PC-9 (cell line): Measurements from ENCODE around the gene ATAD2B. TPM values are rescaled to one million over a fixed set of nuclear protein-coding genes. Genes with fewer than 3 reads are reported as not detected.

Source experiments
- BruUV-seq: library from RNA; stranded (reverse); fragments of 400-500 nt; replicated peaks from 2 replicates; lab custom pipeline; 2021; lab: Mats Ljungman, UMichigan
- CTCF ChIA-PET: fragments of 300-600 bp; sonication (Branson Sonifier 250); formaldehyde crosslinking; loops from one replicate; lab custom pipeline; 2022; ENCODE audit warnings: antibody characterized with exemption; lab: Charles Lee
- POLR2A ChIA-PET: fragments of 300-600 bp; sonication (Branson Sonifier 250); formaldehyde crosslinking; loops from one replicate; lab custom pipeline; 2022; ENCODE audit warnings: antibody characterized with exemption; ENCODE audit not compliant: unreplicated experiment; lab: Charles Lee
- DNase-seq, 2 experiments: peaks; one replicate each; pipeline versions ENCODE4 v3.0.0 to v3.0.0-alpha.2; 2015 to 2022; ENCODE audit warnings: mixed read lengths in 1 of 2
- H2AFZ ChIP-seq: fragments of 200-600 bp; sonication (generic); 2 replicates; pipeline ENCODE4 v1.8.1; 2017; ENCODE audit warnings: antibody characterized with exemption
- H3F3A ChIP-seq: fragments of 200-600 bp; sonication (generic); 2 replicates; pipeline ENCODE4 v1.8.1; 2017; ENCODE audit warnings: antibody characterized with exemption, mild to moderate bottlenecking, low read depth; ENCODE audit not compliant: insufficient read depth
- H3K27ac ChIP-seq: fragments of 200-600 bp; sonication (generic); 2 replicates; pipeline ENCODE4 v1.6.1; 2016; ENCODE audit warnings: mixed run types
- H3K27me3 ChIP-seq: fragments of 200-600 bp; sonication (generic); 2 replicates; pipeline ENCODE4 v1.6.1; 2016; ENCODE audit warnings: low read depth, mixed run types; ENCODE audit not compliant: insufficient read depth
- H3K36me3 ChIP-seq: fragments of 200-600 bp; sonication (generic); 2 replicates; pipeline ENCODE4 v1.6.1; 2016; ENCODE audit warnings: low read depth, mixed run types
- H3K4me1 ChIP-seq: fragments of 200-600 bp; sonication (generic); replicated peaks from 2 replicates; pipeline ENCODE4 v1.6.1; 2016; ENCODE audit warnings: mixed run types; ENCODE audit not compliant: insufficient read depth
- H3K4me2 ChIP-seq: fragments of 200-600 bp; sonication (generic); 2 replicates; pipeline ENCODE4 v1.6.1; 2017; ENCODE audit warnings: mixed run types
- H3K4me3 ChIP-seq: fragments of 200-600 bp; sonication (generic); 2 replicates; pipeline ENCODE4 v1.6.1; 2016; ENCODE audit warnings: mixed run types
- H3K79me2 ChIP-seq: fragments of 200-600 bp; sonication (generic); 2 replicates; pipeline ENCODE4 v1.6.1; 2017; ENCODE audit warnings: low read depth, mixed run types
- H3K9me2 ChIP-seq: fragments of 200-600 bp; sonication (generic); 2 replicates; pipeline ENCODE4 v1.8.1; 2017; ENCODE audit warnings: mild to moderate bottlenecking; ENCODE audit not compliant: insufficient read depth
- H3K9me3 ChIP-seq: fragments of 200-600 bp; sonication (generic); 2 replicates; pipeline ENCODE4 v1.8.1; 2016; ENCODE audit warnings: low read depth; ENCODE audit not compliant: insufficient read depth
- H4K20me1 ChIP-seq: fragments of 200-600 bp; sonication (generic); 2 replicates; pipeline ENCODE4 v1.8.1; 2017; ENCODE audit not compliant: insufficient read depth
- EZH2 ChIP-seq: fragments of 200-600 bp; sonication (generic); IDR thresholded peaks from 2 replicates; pipeline ENCODE4 v1.8.0; 2017; ENCODE audit warnings: antibody characterized with exemption, low read depth
- intact Hi-C: fragments of 100-400 bp; cut with micrococcal nuclease; formaldehyde crosslinking; loops from one replicate; pipeline ENCODE4 v1.10.0; 2022; ENCODE audit not compliant: unreplicated experiment
- total RNA-seq: library from RNA; stranded (reverse); gene quantifications from 2 replicates; pipeline ENCODE4 v1.2.3, GENCODE V29; 2021
- TF ChIP-seq, protein P1 (sequence below): fragments of 200-600 bp; sonication (generic); conservative IDR thresholded peaks from 2 replicates; pipeline ENCODE4 v1.6.1; 2017; ENCODE audit warnings: mixed run types, antibody characterized with exemption, mild to moderate bottlenecking, moderate library complexity

The ATAD2B gene
- total RNA-seq, 1 experiment from 2014 or later = 12.6 TPM

DNA sequence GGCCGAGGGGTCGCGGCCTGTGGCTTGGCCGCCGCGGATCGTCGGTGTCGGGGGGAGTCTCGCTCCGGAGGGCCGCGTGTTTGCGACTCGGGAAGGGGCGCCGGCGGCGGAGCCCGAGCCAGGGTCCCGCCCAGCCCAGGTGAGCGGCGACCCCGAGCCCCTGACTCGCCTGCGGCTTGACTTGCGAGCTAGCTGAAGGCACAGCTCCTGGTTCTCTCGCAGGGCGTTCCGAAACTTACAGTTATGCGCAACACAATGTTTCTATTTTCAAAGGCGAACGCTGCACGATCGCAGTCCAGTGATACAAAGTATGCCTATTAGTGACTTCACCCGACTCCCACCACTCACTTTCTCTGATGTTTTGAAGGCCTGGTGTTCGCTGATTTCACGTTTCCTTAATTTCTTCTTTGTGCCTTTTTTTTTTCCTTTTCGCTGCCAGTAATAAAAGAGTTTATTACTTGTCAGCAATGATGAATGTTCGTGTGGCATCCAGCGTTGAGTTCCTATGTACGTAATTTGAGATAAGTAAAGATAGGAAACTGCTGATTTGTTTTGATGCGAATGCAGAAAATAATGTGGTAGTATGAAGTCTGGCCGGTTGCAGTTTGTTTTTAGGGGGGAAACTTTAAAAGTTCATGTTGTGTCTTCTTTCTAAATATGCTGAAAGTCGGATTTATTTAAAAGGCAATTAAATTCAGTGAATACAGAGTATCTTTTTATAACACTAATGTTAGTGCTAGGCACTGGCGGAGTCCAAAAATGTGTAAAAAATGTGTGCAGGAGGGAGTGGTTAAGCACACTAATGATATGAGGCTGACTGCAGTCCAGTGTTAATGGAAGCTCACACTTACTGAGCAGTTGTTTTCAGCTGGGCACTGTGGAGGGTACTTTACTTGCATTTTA lies 14.0 kb upstream of the ATAD2B start:
- Histone ChIP-seq H3K36me3 (no peaks in the 10 kb centered on the region; the same call in 1 of the 2 replicates), H3K4me1 (peaks cover 7% of the 10 kb centered on the region; the same call in 1 of the 2 replicates), H3K79me2 (peaks cover 43% of the 10 kb centered on the region), H3F3A (no peaks in the 10 kb centered on the region; the same call in 1 of the 2 replicates), H3K27me3 (no peaks in the 10 kb centered on the region), H3K27ac (peak overlapping the region; percentile 44), H4K20me1 (no peaks in the 10 kb centered on the region), H2AFZ (peak overlapping the region; percentile 74), H3K4me2 (peak overlapping the region; percentile 94), H3K9me3 (no peaks in the 10 kb centered on the region), H3K4me3 (peak overlapping the region; percentile 80), H3K9me2 (no peaks in the 10 kb centered on the region)
- DNase-seq = peak in 1 of 2 experiments; percentile 38
- BruUV-seq = TSS peak; percentile 40
- CTCF ChIA-PET = interaction anchor here (1.8 kb wide), 1 partner anchor 15 kb away, joined by 6 read pairs; the partner anchor contains the start of gene ATAD2B
- TF ChIP-seq, protein P1, sequence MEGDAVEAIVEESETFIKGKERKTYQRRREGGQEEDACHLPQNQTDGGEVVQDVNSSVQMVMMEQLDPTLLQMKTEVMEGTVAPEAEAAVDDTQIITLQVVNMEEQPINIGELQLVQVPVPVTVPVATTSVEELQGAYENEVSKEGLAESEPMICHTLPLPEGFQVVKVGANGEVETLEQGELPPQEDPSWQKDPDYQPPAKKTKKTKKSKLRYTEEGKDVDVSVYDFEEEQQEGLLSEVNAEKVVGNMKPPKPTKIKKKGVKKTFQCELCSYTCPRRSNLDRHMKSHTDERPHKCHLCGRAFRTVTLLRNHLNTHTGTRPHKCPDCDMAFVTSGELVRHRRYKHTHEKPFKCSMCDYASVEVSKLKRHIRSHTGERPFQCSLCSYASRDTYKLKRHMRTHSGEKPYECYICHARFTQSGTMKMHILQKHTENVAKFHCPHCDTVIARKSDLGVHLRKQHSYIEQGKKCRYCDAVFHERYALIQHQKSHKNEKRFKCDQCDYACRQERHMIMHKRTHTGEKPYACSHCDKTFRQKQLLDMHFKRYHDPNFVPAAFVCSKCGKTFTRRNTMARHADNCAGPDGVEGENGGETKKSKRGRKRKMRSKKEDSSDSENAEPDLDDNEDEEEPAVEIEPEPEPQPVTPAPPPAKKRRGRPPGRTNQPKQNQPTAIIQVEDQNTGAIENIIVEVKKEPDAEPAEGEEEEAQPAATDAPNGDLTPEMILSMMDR = no peak
- TF ChIP-seq EZH2 = no peak
- intact Hi-C loops = loop anchor here (1.0 to 2.0 kb wide), 2 partner anchors 14 to 74 kb away; partner anchors contain the start of gene ATAD2B
- POLR2A ChIA-PET = interaction anchor here (0.6 to 1.2 kb wide), 3 partner anchors 14 to 106 kb away, joined by 3 to 7 read pairs (median 4); partner anchors contain the start of genes ATAD2B and WDCP

DNA sequence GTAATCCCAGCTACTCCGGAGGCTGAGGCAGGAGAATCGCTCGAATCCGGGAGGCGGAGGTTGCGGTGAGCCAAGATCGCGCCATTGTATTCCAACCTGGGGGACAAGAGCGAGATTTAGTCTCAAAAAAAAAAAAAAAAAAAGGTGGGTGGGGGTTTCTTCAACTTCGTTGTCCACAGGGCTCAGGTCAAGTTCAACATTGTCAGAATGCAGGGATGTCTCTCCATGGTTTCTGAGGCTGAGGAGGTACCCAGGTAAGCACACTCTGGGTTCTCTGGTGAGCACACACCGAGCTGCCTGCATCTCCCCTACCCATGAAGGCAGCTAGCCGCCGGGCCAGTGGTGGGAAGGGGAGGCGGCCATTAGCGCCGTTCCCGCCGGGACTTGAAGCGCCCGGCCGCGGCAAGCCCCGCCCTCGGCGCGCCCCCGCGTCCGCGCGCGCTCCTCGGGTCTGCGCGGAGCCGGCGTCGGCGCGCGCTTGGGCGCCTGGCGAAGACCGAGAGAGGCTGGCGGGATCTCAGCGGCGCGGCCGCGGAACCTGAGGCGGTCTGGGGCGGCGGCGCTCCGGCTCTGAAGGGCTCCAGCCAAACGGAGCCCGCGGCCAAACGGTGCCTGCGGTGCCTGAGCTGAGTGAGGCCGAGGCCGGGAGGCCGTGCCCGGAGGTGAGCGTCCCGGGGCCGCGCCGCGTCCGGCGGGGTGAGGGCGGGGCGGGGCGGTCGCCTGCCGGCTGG lies 13.2 kb upstream of the ATAD2B start, which contains the start of gene UBXN2A:
UBXN2A (plus strand) TSS at position 477 of the 731 bp plus-strand sequence. CDS start 17,852 bp downstream, outside the sequence.
- Histone ChIP-seq H3K4me1 (peaks cover 7% of the 10 kb centered on the region; the same call in 1 of the 2 replicates), H3K4me3 (peak within 1 kb of the TSS; percentile 80), H3K79me2 (peaks cover 40% of the 10 kb centered on the region), H3K9me2 (no peaks in the 10 kb centered on the region), H3F3A (no peaks in the 10 kb centered on the region; the same call in 1 of the 2 replicates), H3K36me3 (no peaks in the 10 kb centered on the region; the same call in 1 of the 2 replicates), H2AFZ (peak within 1 kb of the TSS; percentile 98), H3K9me3 (no peaks in the 10 kb centered on the region), H3K4me2 (peak within 1 kb of the TSS; percentile 94), H4K20me1 (no peaks in the 10 kb centered on the region), H3K27ac (peak within 1 kb of the TSS; percentile 44), H3K27me3 (no peaks in the 10 kb centered on the region)
- POLR2A ChIA-PET = interaction anchor here (1.2 kb wide), 1 partner anchor 107 kb away, joined by 3 read pairs; the partner anchor contains the start of gene WDCP
- TF ChIP-seq, protein P1 = no peak
- TF ChIP-seq EZH2 = no peak
- CTCF ChIA-PET = interaction anchor here (0.6 to 1.8 kb wide), 4 partner anchors 13 to 1760 kb away, joined by 3 to 9 read pairs (median 4); partner anchors contain the start of gene ATAD2B
- peak; percentile 49 to 81 for DNase-seq
- intact Hi-C loops = loop anchor here (1.0 to 2.0 kb wide), 2 partner anchors 13 to 75 kb away; partner anchors contain the start of gene ATAD2B
- BruUV-seq = no TSS peak

DNA sequence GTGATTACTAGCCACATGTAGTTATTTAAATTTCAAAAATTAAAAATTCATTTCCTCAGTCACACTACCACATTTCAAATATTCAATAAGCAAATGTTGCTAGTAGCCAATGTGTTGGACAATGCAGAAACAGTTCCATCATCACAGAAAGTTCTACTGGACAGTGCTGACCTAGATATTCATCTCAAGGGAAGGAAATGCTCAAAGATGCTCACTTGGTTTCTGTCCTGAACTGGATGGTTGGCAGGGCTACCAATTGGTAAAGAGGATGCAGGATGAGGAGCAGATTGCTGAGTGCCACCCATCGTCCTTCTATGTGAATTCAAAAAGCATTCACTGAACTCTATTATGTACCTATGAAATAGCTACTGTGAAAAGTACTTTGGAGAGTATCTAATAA lies 7.3 kb upstream of the ATAD2B start:
- POLR2A ChIA-PET = no interaction called here
- Histone ChIP-seq H2AFZ (no peak overlapping the region), H3K4me1 (no peaks in the 10 kb centered on the region), H3K36me3 (no peaks in the 10 kb centered on the region), H3K4me2 (no peak overlapping the region), H3K79me2 (no peaks in the 10 kb centered on the region), H3K27me3 (no peaks in the 10 kb centered on the region), H3K9me2 (no peaks in the 10 kb centered on the region), H3F3A (no peaks in the 10 kb centered on the region), H4K20me1 (no peaks in the 10 kb centered on the region), H3K4me3 (no peak overlapping the region), H3K27ac (no peak overlapping the region), H3K9me3 (no peaks in the 10 kb centered on the region)
- TF ChIP-seq, protein P1 = no peak
- no peak for TF ChIP-seq EZH2
- intact Hi-C loops = no loop called here
- CTCF ChIA-PET = no interaction called here
- BruUV-seq = no TSS peak
- DNase-seq = no peak
